GM19455 (cell line): ENCODE measurements around the gene DAB2IP.
"Not testable (repeated sequence)": the region's sequence is repeated elsewhere in the genome, so short reads cannot be mapped to it uniquely, and the experiment has no call there.

Experiments
- ATAC-seq: cut with Tn5 transposase; IDR thresholded peaks from one replicate; pipeline ENCODE4 v1.9.1; 2021; ENCODE audit not compliant: unreplicated experiment

DAB2IP gene

GRCh38 chr9:121785673-121786542, 134.5 kb downstream of the DAB2IP start:
- ATAC-seq: no peak

- ATAC-seq: no peak
Measured at GRCh38 chr9:121786543-121786948, 135.1 kb downstream of the DAB2IP start.

- no peak for ATAC-seq
Measured at GRCh38 chr9:121786998-121787422, 135.6 kb downstream of the DAB2IP start.

- no peak for ATAC-seq
Measured at GRCh38 chr9:121788686-121789366, 137.4 kb downstream of the DAB2IP start.

DNA sequence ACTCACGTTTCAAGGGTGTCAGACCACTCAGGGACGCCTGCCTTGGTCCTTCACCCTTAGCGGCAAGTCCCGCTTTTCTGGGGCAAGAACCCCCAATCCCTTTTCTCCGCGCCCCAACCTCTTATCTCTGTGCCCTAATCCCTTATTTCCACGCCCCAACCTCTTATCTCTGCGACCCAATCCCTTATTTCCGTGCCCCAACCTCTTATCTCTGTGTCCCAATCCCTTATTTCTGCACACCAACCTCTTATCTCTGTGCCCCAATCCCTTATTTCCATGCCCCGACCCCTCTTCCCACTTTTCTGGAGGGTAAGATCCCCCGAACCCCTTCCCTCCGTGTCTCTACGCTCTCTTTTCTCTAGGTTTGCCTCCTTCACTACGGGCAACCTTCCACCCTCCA, 139.4 kb downstream of the DAB2IP start:
- no peak for ATAC-seq

GRCh38 chr9:121792476-121792875, 141.0 kb downstream of the DAB2IP start:
- not testable (repeated sequence) for ATAC-seq

DNA sequence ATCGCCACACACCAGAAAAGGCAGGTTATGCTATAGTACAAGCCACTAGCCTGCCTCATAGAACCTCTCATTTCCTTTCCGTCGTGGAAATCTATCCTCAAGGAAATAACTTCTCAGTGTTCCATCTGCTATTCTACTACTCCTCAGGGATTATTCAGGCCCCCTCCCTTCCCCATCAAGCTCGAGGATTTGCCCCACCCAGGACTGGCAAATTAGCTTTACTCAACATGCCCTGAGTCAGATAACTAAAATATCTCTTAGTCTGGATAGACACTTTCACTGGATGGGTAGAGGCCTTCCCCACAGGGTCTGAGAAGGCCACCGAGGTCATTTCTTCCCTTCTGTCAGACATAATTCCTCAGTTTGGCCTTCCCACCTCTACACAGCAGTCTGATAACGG, 142.9 kb downstream of the DAB2IP start:
- not testable (repeated sequence) for ATAC-seq

DNA sequence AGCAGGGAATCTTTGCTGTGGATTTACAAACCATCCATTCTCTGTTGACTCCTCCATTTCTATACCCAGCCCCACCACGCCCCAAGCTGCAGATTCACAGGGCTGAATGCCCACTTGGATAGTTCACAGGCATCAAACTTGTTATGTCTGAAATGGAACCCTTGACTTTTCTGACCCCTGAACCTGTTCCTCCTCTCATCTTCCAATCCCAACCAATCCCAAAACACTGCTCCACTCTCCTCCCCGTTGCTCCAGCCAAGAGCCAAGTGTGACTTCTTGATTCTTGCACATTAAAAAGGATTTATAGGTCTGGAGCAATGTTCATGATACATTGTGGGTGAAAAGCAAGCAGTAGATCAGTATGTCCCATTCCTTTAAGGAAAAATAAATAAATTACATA, 145.6 kb downstream of the DAB2IP start:
- ATAC-seq: no peak

DNA sequence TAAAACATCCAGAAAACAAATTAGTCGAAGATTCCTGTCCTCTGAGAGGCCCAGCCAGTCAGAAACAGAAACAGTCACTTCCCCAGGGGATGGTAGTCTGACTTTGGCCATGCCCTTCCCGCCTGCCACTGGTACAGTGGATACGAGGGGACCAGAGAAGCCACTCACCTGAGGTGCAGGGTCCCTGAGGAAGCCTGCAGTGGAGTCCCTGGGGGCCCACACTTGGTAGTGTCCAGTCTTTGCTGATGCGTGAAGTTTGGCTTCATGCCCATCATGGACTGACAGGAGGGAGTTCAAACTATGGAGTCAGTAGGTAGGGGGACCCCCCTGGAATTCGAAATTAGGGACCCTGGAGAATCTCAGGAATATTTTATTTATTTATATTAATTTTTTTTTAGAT, 147.5 kb downstream of the DAB2IP start:
- no peak for ATAC-seq

GRCh38 chr9:121800376-121800775, 148.9 kb downstream of the DAB2IP start:
- no peak for ATAC-seq

GRCh38 chr9:121801579-121801978, 150.1 kb downstream of the DAB2IP start:
- ATAC-seq: no peak

DNA sequence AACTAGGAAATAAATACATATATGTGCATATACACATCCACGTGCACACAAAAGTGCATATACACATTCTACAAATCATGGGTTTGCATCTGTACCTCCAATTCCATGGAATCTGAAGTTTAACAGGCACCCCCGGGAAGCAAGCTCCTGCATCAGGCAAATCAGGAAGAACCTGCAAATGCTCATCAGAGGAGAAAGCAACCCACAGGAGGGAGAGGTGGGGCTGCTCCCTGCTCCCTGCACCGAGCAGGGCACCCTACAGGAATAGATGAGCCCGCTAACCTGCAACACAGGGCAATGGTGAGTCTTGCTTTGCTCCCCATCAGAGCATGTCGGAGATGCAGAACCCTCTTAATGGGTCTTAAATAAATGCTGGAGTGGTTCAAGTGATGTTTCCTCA, 151.3 kb downstream of the DAB2IP start:
- ATAC-seq: no peak

DNA sequence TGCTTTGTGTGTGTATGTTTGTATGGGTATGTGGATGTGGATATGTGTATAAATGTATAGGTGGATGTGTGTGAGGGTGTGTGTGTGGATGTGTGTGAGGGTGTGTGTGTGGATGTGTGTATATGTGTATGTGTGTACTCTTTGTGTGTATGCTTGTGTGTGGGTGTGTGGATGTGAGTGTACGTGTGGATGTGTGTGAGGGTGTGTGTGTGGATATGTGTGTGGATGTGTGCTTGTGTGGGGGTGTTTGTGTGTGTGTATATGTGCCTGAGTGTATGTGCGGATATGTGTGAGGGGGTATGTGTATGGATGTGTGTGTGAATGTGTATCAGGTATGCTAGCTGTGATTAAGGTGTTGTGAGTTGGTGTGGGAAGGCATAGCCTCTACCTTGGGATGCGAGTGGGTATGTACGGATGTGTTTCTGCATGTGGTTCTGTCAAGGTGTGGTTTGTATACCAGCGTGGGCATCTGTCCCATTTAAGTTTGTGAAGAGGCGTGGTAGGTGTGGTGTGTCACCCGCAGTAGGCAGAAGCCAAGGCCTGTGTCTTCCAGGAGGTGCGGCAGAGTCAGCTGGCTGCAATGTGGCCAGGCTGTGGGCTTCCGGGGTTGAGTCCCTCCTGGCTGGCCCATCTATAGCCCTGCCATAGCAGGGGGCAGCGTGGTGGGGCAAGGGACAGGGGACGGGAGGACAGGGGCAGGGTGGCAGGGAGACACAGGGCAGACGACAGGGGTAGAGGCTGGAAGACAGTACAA, 155.8 kb downstream of the DAB2IP start:
- no peak for ATAC-seq

DNA sequence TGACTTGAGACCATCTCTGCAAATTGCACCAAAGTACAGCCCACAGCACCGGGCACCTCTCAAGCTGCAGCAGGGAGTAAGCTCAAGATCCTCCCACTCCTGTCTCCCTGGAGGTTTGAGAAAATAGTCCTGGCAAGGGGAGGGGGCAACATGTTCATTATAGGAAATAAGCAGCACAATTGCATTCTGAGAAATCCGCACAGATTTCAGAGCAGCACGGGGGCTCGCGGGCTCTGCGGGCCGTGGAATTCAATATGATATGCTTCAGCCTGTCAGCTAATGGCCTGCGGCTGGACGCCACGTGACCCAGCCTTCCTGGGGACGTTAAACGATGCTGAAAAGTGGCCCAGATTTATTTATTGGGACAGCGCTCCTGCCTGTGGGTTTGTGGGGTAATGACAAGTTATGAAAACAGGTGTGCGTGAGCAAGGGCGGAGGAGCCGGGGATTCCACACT, 156.4 kb downstream of the DAB2IP start:
- ATAC-seq: no peak

- no peak for ATAC-seq
Measured at GRCh38 chr9:121808781-121809180, 157.3 kb downstream of the DAB2IP start.

GRCh38 chr9:121809356-121810050, 158.1 kb downstream of the DAB2IP start:
- ATAC-seq: no peak

- no peak for ATAC-seq
Measured at GRCh38 chr9:121810489-121810888, 159.1 kb downstream of the DAB2IP start.

- ATAC-seq: no peak
Measured at GRCh38 chr9:121811140-121811539, 159.7 kb downstream of the DAB2IP start.

GRCh38 chr9:121811751-121812150, 160.3 kb downstream of the DAB2IP start:
- no peak for ATAC-seq

DNA sequence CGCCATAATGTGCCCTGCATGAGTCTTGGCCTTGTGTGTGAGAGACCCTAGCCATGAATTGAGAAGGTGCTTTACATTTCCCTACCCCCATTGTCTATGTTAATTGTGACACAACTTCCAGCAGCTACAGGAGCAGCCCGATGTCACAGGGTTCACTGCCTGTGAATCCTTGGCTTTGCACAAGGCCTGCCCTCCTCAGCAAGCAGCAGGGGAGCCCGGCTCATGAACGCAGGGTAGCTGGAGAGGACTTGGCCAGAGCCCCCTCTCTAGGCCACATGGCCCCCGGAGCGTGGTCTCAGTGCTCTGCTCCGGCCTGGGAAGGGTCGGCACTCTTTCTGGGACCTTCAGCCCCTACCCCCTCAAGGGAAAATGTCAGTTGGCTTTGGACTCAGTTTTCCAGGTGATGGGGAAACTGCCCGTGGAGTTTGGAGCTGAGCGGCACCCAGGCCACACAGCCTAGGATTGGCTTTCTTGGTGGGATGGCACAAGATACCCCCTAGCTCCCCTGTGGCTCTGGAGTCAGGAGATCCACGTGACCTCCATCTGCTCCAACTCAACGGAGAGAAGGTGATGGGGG, 160.8 kb downstream of the DAB2IP start:
- no peak for ATAC-seq
